Stomach (tissue), 9 donors: ENCODE measurements around the gene DCP1A. TPM values are rescaled to one million over a fixed set of nuclear protein-coding genes. Genes with fewer than 3 reads are reported as not detected.
"Not testable (repeated sequence)": the region's sequence is repeated elsewhere in the genome, so short reads cannot be mapped to it uniquely, and the experiment has no call there.

Source experiments
- DNase-seq, 2 donors: peaks; one replicate each; pipeline versions ENCODE4 v3.0.0 to v3.0.0-alpha.2; 2013 to 2019
- H3K27ac ChIP-seq, 5 donors: fragments of 200-600 bp in 4 of 5; sonication (generic) in 4 of 5; one replicate each; pipeline ENCODE4 v1.5.1; 2013 to 2019; ENCODE audit warnings: mild to moderate bottlenecking in 1 of 5, moderate library complexity in 1 of 5
- H3K27me3 ChIP-seq, 3 donors: fragments of 200-600 bp; sonication (generic); one replicate each; pipeline ENCODE4 v1.5.1; 2017 to 2019; ENCODE audit warnings: mixed run types in 1 of 3
- H3K36me3 ChIP-seq, 4 donors: fragments of 200-600 bp; sonication (generic); 1 replicate in 3 of 4; 2 replicates in 1 of 4; pipeline ENCODE4 v1.5.1; 2016 to 2019
- H3K4me1 ChIP-seq, 4 donors: fragments of 200-600 bp; sonication (generic); one replicate each; pipeline ENCODE4 v1.5.1; 2016 to 2019
- H3K4me3 ChIP-seq, 4 donors: fragments of 200-600 bp; sonication (generic) in 3 of 4; one replicate each; pipeline ENCODE4 v1.5.1; 2016 to 2019; ENCODE audit warnings: mild to moderate bottlenecking in 1 of 4
- H3K9me3 ChIP-seq, 4 donors: fragments of 200-600 bp; sonication (generic); one replicate each; pipeline ENCODE4 v1.5.1; 2016 to 2019
- EP300 ChIP-seq: sonication (generic); formaldehyde crosslinking; IDR thresholded peaks from one replicate; pipeline ENCODE4 v1.6.1; 2017; ENCODE audit warnings: antibody characterized with exemption
- POLR2A ChIP-seq, 4 donors: fragments of 450-650 bp; IDR thresholded peaks; one replicate each; pipeline ENCODE4 v1.6.1; 2016; ENCODE audit warnings: antibody characterized with exemption in 4 of 4, control low read depth in 2 of 4, mild to moderate bottlenecking in 1 of 4, moderate library complexity in 1 of 4
- POLR2AphosphoS5 ChIP-seq, 3 donors: sonication (generic); formaldehyde crosslinking; IDR thresholded peaks; one replicate each; pipeline ENCODE4 v1.6.1; 2016; ENCODE audit warnings: antibody characterized with exemption in 3 of 3
- WGBS, 5 donors: extraction: QIAGEN DNeasy Blood & Tissue Kit in 3 of 5; methylation state at CpG; one replicate each; pipeline versions ENCODE4 v1.1.5 to v1.1.7; 2013 to 2018; 5-methylcytosine and 5-hydroxymethylcytosine counted together
- intact Hi-C: fragments of 100-400 bp; cut with DNase I; formaldehyde crosslinking; loops from one replicate; pipeline ENCODE4 v1.15.1; 2023; ENCODE audit warnings: low total_unique reads
- polyA plus RNA-seq, 3 donors: library from polyadenylated mRNA; stranded (reverse); fragments of 200-250 nt; gene quantifications; one replicate each; pipeline ENCODE4 v1.2.3, GENCODE V29; 2013
- total RNA-seq, 5 donors: library from RNA; depleted of rRNA; stranded (reverse); fragments of >200 nt; gene quantifications; one replicate each; pipeline versions ENCODE4 v1.1.0 to v1.2.3, GENCODE V29; 2014 to 2016
- TF ChIP-seq, protein P1 (sequence below), 7 experiments: fragments of 450-650 bp in 4 of 7; fragments of 200-600 bp in 3 of 7; sonication (generic) in 3 of 7; IDR thresholded peaks; one replicate each; pipeline ENCODE4 v1.5.1; 2016 to 2019; ENCODE audit warnings: antibody characterized with exemption in 7 of 7, control low read depth in 2 of 7, mild to moderate bottlenecking in 1 of 7
- donor health status: healthy with polysubstance abuse.
- donor health status: Bipolar disorder and iron deficiency.
- donor health status: healthy.

The DCP1A gene
- total and polyA plus RNA-seq, 8 donors, result 4.5 to 20.6 (median 11.2) TPM

DNA sequence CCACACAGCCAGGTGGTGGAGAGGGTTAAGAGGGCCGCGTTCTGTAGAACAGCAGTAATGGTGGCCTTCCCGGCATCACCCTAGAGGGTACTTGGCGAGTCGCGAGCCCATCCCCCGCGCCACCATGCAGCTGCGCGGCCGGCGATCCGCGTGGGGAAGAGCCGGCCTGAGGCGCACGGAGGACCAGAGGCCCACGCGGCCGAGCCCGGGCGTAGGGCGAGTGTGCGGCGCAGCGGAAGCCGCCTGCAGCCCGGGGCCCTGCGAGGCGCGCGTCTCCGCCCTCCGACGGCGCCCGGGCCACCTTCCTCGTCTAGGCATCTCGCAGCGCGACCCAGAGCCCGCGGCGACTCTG is 91.9 kb downstream of the DCP1A start:
- peaks cover 42 to 54% (median 53%) of the 10 kb centered on the region in 4 donors for H3K4me1 ChIP-seq
- no peaks in the 10 kb centered on the region for H3K36me3 ChIP-seq
- DNase-seq, result peak; percentile 29 to 76
- peak overlapping the region; percentile 85 to 98 (median 92) for H3K27ac ChIP-seq
- intact Hi-C loops, result no loop called here
- peak overlapping the region; percentile 82 to 97 (median 92) for H3K4me3 ChIP-seq
- no peaks in the 10 kb centered on the region for H3K9me3 ChIP-seq
- H3K27me3 ChIP-seq, result no peaks in the 10 kb centered on the region
- no peak for TF ChIP-seq POLR2A (IDR thresholded peaks at IDR 0.05)
- no peak for TF ChIP-seq POLR2AphosphoS5 (IDR thresholded peaks at IDR 0.05)
- TF ChIP-seq, protein P1, sequence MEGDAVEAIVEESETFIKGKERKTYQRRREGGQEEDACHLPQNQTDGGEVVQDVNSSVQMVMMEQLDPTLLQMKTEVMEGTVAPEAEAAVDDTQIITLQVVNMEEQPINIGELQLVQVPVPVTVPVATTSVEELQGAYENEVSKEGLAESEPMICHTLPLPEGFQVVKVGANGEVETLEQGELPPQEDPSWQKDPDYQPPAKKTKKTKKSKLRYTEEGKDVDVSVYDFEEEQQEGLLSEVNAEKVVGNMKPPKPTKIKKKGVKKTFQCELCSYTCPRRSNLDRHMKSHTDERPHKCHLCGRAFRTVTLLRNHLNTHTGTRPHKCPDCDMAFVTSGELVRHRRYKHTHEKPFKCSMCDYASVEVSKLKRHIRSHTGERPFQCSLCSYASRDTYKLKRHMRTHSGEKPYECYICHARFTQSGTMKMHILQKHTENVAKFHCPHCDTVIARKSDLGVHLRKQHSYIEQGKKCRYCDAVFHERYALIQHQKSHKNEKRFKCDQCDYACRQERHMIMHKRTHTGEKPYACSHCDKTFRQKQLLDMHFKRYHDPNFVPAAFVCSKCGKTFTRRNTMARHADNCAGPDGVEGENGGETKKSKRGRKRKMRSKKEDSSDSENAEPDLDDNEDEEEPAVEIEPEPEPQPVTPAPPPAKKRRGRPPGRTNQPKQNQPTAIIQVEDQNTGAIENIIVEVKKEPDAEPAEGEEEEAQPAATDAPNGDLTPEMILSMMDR (IDR thresholded peaks at IDR 0.05), result no peak
- no peak for TF ChIP-seq EP300
- 0 to 1% (median 0%) methylated on average over 6 to 44 of the region's 44 CpGs for WGBS, 5 donors

DNA sequence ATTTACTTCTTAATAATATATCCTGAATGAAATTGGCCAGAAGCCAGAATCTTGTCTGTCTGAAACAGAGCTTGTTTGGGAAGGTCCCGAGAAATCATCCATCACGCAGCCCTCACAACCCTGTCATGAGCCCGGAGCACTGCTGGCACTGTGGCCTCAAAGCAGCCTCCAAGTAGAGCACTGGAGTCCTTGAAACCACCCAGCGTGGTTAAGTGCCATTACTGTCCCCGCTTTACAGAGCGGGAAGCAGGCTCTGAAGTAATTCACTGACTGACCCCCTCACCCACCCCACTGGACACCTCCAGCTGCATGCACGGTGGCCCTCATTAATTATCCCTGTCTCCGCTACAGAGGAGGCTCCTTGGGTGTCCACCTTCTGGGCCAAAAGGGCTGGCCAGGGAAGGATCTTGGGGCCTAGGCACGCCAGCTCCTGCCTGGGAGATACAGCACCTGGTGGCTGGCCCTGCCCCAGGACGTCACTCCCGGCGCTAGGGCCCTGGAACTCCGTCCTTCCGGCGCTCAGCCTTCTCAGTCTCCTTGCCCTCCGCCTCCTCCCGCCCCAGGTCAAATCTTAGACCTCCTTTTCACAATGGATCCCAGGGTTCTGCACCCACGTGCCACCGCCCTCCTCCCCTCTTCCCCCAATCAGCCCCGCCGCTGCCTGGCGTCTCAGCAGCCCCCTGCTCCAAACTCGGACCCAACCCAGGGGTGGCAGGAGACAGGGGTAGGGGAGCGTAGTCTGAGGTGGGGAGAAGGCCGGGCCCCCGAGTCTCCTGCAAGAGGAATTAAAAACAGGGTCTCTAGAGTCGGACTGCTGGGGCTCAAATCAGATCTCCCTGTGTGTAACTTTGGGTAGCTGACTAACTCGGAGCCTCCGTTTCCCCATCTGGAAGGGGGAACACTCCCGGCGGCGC is 92.6 kb downstream of the DCP1A start:
- H3K9me3 ChIP-seq, result no peaks in the 10 kb centered on the region
- no peaks in the 10 kb centered on the region for H3K27me3 ChIP-seq
- peak in 2 of 3 donors; percentile 44 to 54 for TF ChIP-seq POLR2AphosphoS5 (IDR thresholded peaks at IDR 0.05)
- no peak for TF ChIP-seq POLR2A (IDR thresholded peaks at IDR 0.05)
- TF ChIP-seq, protein P1 (IDR thresholded peaks at IDR 0.05), result no peak
- TF ChIP-seq EP300, result no peak
- H3K4me1 ChIP-seq, result peaks cover 43 to 61% (median 59%) of the 10 kb centered on the region in 4 donors
- peak overlapping the region; percentile 82 to 97 (median 92) for H3K4me3 ChIP-seq
- peak; percentile 81 to 92 for DNase-seq
- H3K36me3 ChIP-seq, result no peaks in the 10 kb centered on the region
- 2 to 3% (median 2%) methylated on average over 31 to 32 of the region's 32 CpGs for WGBS, 5 donors
- H3K27ac ChIP-seq, result peak overlapping the region; percentile 85 to 98 (median 92)
- intact Hi-C loops, result no loop called here

DNA sequence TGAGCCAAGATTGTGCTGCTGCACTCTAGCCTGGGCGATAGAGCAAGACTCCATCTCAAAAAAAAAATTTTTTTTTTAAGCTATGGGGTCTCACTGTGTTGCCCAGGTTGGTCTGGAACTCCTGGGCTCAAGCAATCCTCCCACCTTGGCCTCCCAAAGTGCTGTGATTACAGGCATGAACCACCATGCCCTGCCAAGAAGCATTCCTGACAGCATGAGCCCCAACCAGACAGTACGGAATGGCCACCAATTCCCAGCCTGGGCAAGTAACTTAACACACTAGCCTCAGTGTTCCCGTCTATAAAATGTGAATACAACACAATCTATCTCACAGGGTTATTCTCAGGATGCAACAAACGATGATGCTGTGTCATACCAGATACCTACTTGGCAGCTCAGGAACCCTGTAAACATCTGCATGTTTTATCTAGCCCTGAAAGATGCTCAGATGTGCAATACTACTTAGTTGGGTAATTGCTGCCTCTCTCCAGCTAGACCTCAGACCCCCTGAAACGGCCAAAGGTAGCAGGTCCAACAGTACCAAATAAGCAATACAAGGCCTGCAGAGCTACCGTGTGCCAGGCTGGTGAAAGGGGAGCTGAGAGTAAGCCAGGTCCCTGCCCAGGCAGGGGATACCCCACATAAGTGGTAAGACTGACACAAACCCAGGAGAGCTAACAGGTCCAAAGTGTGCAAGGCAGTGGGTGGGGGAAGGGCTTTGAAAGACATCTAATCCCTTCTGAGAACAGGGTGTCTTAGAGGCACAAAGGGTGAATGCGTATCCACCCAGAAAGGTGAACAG is 93.4 kb downstream of the DCP1A start:
- no peak for DNase-seq
- Histone ChIP-seq H3K4me1 (peaks cover 43 to 69% (median 66%) of the 10 kb centered on the region in 4 donors), H3K27ac (peak overlapping the region in 4 of 5 donors; percentile 85 to 98 (median 89)), H3K4me3 (peak overlapping the region; percentile 82 to 97 (median 92)), H3K9me3 (no peaks in the 10 kb centered on the region), H3K36me3 (no peaks in the 10 kb centered on the region), H3K27me3 (no peaks in the 10 kb centered on the region)
- 60 to 65% (median 64%) methylated on average over 7 of the region's 7 CpGs for WGBS, 5 donors
- intact Hi-C loops, result no loop called here
- no peak for TF ChIP-seq POLR2A (IDR thresholded peaks at IDR 0.05)
- TF ChIP-seq, protein P1 (IDR thresholded peaks at IDR 0.05), result no peak
- TF ChIP-seq EP300, result no peak
- no peak for TF ChIP-seq POLR2AphosphoS5 (IDR thresholded peaks at IDR 0.05)

DNA sequence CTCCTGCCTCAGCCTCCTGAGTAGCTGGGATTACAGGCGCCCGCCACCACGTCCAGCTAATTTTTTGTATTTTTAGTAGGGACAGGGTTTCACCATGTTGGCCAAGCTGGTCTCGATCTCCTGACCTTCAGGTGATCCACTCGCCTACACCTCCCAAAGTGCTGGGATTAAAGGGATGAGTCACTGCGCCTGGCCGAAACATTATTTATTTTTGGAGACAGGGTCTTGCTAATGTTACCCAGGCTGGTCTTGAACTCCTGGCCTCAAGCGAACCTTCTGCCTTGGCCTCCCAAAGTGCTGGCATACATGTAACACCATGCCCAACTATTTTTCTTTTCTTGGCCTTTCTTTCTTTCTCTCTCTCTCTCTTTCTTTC is 94.4 kb downstream of the DCP1A start:
- peaks cover 43 to 79% (median 67%) of the 10 kb centered on the region in 4 donors for H3K4me1 ChIP-seq

More for the DNA sequence above, 94.4 kb downstream of the DCP1A start:
- H3K27ac ChIP-seq, result peak overlapping the region in 2 of 5 donors; percentile 69 to 85
- 83 to 96% (median 88%) methylated on average over 8 of the region's 8 CpGs for WGBS, 5 donors
- H3K36me3 ChIP-seq, DNase-seq, H3K27me3 ChIP-seq, H3K9me3 ChIP-seq, intact Hi-C loops: not testable (repeated sequence)
- H3K4me3 ChIP-seq, result peak overlapping the region in 2 of 4 donors; percentile 82 to 96
